ENCODE measurements around the gene THPO. TPM values are rescaled to one million over a fixed set of nuclear protein-coding genes. Genes with fewer than 3 reads are reported as not detected.

The THPO gene
- total RNA-seq, 1 experiment from 2014 or later, result 0.55 TPM

DNA sequence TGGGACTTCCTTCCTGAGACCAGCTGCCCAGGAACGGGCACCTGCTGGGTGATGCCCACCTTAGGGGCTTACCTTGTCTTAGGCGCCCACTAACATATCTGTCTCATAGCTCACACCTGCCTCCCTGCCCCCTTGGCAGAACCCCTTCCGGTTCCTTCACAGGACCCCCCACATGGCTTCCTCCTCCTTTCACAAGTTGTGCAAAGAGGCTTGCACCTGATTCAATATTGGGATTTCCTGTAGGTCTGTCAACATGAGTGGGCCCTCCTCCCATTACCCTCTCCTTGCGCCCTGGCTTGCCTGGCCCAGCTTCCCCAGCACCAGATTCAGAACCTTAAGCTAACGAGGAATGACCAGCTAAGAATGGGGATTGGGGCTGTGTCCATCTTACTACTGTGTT, 633 bp downstream of the THPO start (continued):
- TF ChIP-seq, protein P1, sequence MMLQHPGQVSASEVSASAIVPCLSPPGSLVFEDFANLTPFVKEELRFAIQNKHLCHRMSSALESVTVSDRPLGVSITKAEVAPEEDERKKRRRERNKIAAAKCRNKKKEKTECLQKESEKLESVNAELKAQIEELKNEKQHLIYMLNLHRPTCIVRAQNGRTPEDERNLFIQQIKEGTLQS (CRISPR knock-in tag; conservative IDR thresholded peaks at IDR 0.05), result no peak
- TF ChIP-seq PRRX2 (CRISPR knock-in tag; IDR thresholded peaks at IDR 0.05) (no peak), EMX1 (CRISPR knock-in tag; IDR thresholded peaks at IDR 0.05) (no peak), ZNF219 (CRISPR knock-in tag; IDR thresholded peaks at IDR 0.05; ENCODE audit: borderline replicate concordance) (no peak)
- TF ChIP-seq, protein P2, sequence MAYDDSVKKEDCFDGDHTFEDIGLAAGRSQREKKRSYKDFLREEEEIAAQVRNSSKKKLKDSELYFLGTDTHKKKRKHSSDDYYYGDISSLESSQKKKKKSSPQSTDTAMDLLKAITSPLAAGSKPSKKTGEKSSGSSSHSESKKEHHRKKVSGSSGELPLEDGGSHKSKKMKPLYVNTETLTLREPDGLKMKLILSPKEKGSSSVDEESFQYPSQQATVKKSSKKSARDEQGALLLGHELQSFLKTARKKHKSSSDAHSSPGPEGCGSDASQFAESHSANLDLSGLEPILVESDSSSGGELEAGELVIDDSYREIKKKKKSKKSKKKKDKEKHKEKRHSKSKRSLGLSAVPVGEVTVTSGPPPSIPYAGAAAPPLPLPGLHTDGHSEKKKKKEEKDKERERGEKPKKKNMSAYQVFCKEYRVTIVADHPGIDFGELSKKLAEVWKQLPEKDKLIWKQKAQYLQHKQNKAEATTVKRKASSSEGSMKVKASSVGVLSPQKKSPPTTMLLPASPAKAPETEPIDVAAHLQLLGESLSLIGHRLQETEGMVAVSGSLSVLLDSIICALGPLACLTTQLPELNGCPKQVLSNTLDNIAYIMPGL (CRISPR knock-in tag; IDR thresholded peaks at IDR 0.05), result no peak
- TF ChIP-seq, protein P3, sequence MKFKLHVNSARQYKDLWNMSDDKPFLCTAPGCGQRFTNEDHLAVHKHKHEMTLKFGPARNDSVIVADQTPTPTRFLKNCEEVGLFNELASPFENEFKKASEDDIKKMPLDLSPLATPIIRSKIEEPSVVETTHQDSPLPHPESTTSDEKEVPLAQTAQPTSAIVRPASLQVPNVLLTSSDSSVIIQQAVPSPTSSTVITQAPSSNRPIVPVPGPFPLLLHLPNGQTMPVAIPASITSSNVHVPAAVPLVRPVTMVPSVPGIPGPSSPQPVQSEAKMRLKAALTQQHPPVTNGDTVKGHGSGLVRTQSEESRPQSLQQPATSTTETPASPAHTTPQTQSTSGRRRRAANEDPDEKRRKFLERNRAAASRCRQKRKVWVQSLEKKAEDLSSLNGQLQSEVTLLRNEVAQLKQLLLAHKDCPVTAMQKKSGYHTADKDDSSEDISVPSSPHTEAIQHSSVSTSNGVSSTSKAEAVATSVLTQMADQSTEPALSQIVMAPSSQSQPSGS (CRISPR knock-in tag; IDR thresholded peaks at IDR 0.05; ENCODE audit: borderline replicate concordance, low read depth), result no peak
- TF ChIP-seq, protein P4, sequence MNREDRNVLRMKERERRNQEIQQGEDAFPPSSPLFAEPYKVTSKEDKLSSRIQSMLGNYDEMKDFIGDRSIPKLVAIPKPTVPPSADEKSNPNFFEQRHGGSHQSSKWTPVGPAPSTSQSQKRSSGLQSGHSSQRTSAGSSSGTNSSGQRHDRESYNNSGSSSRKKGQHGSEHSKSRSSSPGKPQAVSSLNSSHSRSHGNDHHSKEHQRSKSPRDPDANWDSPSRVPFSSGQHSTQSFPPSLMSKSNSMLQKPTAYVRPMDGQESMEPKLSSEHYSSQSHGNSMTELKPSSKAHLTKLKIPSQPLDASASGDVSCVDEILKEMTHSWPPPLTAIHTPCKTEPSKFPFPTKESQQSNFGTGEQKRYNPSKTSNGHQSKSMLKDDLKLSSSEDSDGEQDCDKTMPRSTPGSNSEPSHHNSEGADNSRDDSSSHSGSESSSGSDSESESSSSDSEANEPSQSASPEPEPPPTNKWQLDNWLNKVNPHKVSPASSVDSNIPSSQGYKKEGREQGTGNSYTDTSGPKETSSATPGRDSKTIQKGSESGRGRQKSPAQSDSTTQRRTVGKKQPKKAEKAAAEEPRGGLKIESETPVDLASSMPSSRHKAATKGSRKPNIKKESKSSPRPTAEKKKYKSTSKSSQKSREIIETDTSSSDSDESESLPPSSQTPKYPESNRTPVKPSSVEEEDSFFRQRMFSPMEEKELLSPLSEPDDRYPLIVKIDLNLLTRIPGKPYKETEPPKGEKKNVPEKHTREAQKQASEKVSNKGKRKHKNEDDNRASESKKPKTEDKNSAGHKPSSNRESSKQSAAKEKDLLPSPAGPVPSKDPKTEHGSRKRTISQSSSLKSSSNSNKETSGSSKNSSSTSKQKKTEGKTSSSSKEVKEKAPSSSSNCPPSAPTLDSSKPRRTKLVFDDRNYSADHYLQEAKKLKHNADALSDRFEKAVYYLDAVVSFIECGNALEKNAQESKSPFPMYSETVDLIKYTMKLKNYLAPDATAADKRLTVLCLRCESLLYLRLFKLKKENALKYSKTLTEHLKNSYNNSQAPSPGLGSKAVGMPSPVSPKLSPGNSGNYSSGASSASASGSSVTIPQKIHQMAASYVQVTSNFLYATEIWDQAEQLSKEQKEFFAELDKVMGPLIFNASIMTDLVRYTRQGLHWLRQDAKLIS (CRISPR knock-in tag; IDR thresholded peaks at IDR 0.05; ENCODE audit: borderline replicate concordance), result no peak
- TF ChIP-seq, protein P5, sequence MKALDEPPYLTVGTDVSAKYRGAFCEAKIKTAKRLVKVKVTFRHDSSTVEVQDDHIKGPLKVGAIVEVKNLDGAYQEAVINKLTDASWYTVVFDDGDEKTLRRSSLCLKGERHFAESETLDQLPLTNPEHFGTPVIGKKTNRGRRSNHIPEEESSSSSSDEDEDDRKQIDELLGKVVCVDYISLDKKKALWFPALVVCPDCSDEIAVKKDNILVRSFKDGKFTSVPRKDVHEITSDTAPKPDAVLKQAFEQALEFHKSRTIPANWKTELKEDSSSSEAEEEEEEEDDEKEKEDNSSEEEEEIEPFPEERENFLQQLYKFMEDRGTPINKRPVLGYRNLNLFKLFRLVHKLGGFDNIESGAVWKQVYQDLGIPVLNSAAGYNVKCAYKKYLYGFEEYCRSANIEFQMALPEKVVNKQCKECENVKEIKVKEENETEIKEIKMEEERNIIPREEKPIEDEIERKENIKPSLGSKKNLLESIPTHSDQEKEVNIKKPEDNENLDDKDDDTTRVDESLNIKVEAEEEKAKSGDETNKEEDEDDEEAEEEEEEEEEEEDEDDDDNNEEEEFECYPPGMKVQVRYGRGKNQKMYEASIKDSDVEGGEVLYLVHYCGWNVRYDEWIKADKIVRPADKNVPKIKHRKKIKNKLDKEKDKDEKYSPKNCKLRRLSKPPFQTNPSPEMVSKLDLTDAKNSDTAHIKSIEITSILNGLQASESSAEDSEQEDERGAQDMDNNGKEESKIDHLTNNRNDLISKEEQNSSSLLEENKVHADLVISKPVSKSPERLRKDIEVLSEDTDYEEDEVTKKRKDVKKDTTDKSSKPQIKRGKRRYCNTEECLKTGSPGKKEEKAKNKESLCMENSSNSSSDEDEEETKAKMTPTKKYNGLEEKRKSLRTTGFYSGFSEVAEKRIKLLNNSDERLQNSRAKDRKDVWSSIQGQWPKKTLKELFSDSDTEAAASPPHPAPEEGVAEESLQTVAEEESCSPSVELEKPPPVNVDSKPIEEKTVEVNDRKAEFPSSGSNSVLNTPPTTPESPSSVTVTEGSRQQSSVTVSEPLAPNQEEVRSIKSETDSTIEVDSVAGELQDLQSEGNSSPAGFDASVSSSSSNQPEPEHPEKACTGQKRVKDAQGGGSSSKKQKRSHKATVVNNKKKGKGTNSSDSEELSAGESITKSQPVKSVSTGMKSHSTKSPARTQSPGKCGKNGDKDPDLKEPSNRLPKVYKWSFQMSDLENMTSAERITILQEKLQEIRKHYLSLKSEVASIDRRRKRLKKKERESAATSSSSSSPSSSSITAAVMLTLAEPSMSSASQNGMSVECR (CRISPR knock-in tag; IDR thresholded peaks at IDR 0.05; ENCODE audit: borderline replicate concordance), result no peak

DNA sequence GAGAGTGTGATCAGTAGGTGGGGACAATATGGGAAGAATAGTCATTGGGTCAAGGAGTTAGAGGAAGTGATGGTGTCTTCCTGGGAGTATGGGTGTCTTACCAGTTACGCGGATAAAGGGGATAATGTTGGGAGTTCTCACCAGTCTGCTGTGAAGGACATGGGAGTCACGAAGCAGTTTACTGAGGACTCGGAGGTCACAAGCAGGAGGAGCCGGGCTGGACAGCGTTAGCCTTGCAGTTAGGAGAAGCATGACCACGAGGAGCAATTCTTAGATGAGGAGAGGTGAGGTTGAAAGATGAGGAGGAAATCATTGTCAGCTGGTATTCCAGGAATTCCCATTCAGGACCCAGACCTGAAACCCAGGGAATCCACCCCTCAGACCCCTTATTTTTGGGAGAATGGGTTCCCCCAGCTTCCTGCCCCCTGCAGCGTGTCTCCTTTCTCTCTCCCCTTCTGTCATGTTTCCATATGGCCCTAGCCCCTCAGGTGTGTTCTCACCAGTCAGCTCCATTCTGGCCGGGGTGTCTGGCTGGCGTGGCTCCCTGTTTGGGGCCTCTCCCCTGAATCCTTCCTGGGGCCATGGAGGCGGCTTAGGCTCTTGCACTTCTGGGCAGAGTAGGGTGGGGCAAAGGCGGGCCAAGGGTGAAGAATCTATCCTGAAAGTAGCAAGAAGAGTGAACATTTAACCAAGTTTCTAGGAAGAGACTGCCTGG, 2.1 kb downstream of the THPO start:
- peaks cover 32% of the 10 kb centered on the region for H3K27me3 Mint-ChIP-seq (ENCODE audit: low read depth)
- ChIA-PET CTCF (interaction anchor here (0.9 to 2.8 kb wide), 5 partner anchors 10 to 185 kb away, joined by 3 to 13 read pairs (median 7); partner anchors contain the start of gene EPHB3), POLR2A (no interaction called here)
- DNase-seq (ENCODE audit: low spot score), result no peak
- H3K36me3 Mint-ChIP-seq, result no peaks in the 10 kb centered on the region
- no peak overlapping the region for H3K4me3 Mint-ChIP-seq
- no peak for ATAC-seq
- no peak overlapping the region for H3K27ac Mint-ChIP-seq
- H3K9me3 Mint-ChIP-seq, result no peaks in the 10 kb centered on the region
- peaks cover 63% of the 10 kb centered on the region for H3K4me1 Mint-ChIP-seq
- no peak for TF ChIP-seq JUN (CRISPR knock-in tag; IDR thresholded peaks at IDR 0.05)
- TF ChIP-seq, protein P3 (CRISPR knock-in tag; IDR thresholded peaks at IDR 0.05; ENCODE audit: borderline replicate concordance, low read depth), result no peak
- TF ChIP-seq, protein P5 (CRISPR knock-in tag; IDR thresholded peaks at IDR 0.05; ENCODE audit: borderline replicate concordance), result no peak
- TF ChIP-seq, protein P6, sequence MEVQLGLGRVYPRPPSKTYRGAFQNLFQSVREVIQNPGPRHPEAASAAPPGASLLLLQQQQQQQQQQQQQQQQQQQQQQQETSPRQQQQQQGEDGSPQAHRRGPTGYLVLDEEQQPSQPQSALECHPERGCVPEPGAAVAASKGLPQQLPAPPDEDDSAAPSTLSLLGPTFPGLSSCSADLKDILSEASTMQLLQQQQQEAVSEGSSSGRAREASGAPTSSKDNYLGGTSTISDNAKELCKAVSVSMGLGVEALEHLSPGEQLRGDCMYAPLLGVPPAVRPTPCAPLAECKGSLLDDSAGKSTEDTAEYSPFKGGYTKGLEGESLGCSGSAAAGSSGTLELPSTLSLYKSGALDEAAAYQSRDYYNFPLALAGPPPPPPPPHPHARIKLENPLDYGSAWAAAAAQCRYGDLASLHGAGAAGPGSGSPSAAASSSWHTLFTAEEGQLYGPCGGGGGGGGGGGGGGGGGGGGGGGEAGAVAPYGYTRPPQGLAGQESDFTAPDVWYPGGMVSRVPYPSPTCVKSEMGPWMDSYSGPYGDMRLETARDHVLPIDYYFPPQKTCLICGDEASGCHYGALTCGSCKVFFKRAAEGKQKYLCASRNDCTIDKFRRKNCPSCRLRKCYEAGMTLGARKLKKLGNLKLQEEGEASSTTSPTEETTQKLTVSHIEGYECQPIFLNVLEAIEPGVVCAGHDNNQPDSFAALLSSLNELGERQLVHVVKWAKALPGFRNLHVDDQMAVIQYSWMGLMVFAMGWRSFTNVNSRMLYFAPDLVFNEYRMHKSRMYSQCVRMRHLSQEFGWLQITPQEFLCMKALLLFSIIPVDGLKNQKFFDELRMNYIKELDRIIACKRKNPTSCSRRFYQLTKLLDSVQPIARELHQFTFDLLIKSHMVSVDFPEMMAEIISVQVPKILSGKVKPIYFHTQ (CRISPR knock-in tag; IDR thresholded peaks at IDR 0.05), result no peak
- no peak for TF ChIP-seq IRF2 (CRISPR knock-in tag; IDR thresholded peaks at IDR 0.05; ENCODE audit: borderline replicate concordance, low read depth)
